Naive thymus-derived CD4-positive, alpha-beta T cell (primary cell): ENCODE data around the gene PSTPIP2. TPM values are rescaled to one million over a fixed set of nuclear protein-coding genes. Genes with fewer than 3 reads are reported as not detected.

Source experiments
- ATAC-seq: fragments of 150-1000 bp; cut with Tn5 transposase; 2 replicates; pipeline ENCODE4 v1.10.0; 2021; ENCODE audit warnings: mild to moderate bottlenecking, moderate library complexity
- CTCF ChIA-PET: fragments of 350-600 bp; sonication (Branson Sonifier 250); formaldehyde crosslinking; loops from one replicate; lab custom pipeline; 2021; ENCODE audit warnings: antibody characterized with exemption; lab: Charles Lee
- POLR2A ChIA-PET: fragments of 350-600 bp; sonication (Branson Sonifier 250); formaldehyde crosslinking; loops from one replicate; lab custom pipeline; 2021; ENCODE audit warnings: antibody characterized with exemption, inconsistent platforms; lab: Charles Lee
- DNase-seq, 9 donors: peaks; one replicate each; pipeline versions ENCODE4 v3.0.0 to v3.0.0-alpha.2; 2020 to 2022; ENCODE audit warnings: mixed read lengths in 1 of 9
- H3K27ac ChIP-seq: one replicate; pipeline ENCODE4 v1.7.0; 2013; ENCODE audit warnings: mild to moderate bottlenecking, low read depth, low read length, moderate library complexity
- H3K27me3 ChIP-seq, 2 donors: one replicate each; pipeline ENCODE4 v1.7.0; 2013; ENCODE audit warnings: low read length in 2 of 2, mild to moderate bottlenecking in 2 of 2, moderate library complexity in 2 of 2; ENCODE audit not compliant: control insufficient read depth in 2 of 2, insufficient read depth in 2 of 2
- H3K36me3 ChIP-seq, 3 experiments: 1 replicate in 2 of 3; 2 replicates in 1 of 3; pipeline ENCODE4 v1.7.0; 2013; ENCODE audit warnings: low read length in 3 of 3, mild to moderate bottlenecking in 3 of 3, moderate library complexity in 1 of 3; ENCODE audit not compliant: insufficient read depth in 3 of 3, control insufficient read depth in 2 of 3
- H3K4me1 ChIP-seq, 2 donors: one replicate each; pipeline ENCODE4 v1.7.0; 2013; ENCODE audit warnings: low read length in 2 of 2, mild to moderate bottlenecking in 2 of 2, moderate library complexity in 1 of 2; ENCODE audit not compliant: control insufficient read depth in 2 of 2, insufficient read depth in 2 of 2
- H3K4me3 ChIP-seq: 2 replicates; pipeline ENCODE4 v1.7.0; 2013; ENCODE audit warnings: mild to moderate bottlenecking, low read length
- H3K9me3 ChIP-seq, 3 experiments: 1 replicate in 2 of 3; 2 replicates in 1 of 3; pipeline ENCODE4 v1.7.0; 2013; ENCODE audit warnings: low read length in 3 of 3; ENCODE audit not compliant: control insufficient read depth in 2 of 3
- H3K27ac Mint-ChIP-seq, 9 donors: one replicate each; pipeline ENCODE4 v1.8.0; 2020 to 2022; ENCODE audit warnings: mixed read lengths in 9 of 9, mild to moderate bottlenecking in 8 of 9, moderate library complexity in 5 of 9, inconsistent platforms in 2 of 9
- H3K27me3 Mint-ChIP-seq, 5 donors: one replicate each; pipeline ENCODE4 v1.8.0; 2021 to 2022; ENCODE audit warnings: mixed read lengths in 5 of 5, mild to moderate bottlenecking in 1 of 5
- H3K36me3 Mint-ChIP-seq, 5 donors: one replicate each; pipeline ENCODE4 v1.8.0; 2020 to 2022; ENCODE audit warnings: mixed read lengths in 5 of 5, mild to moderate bottlenecking in 3 of 5, inconsistent platforms in 1 of 5
- H3K4me1 Mint-ChIP-seq, 7 donors: one replicate each; pipeline ENCODE4 v1.8.0; 2020 to 2022; ENCODE audit warnings: mixed read lengths in 7 of 7, mild to moderate bottlenecking in 3 of 7, inconsistent platforms in 1 of 7
- H3K4me3 Mint-ChIP-seq, 10 donors: one replicate each; pipeline ENCODE4 v1.8.0; 2020 to 2022; ENCODE audit warnings: mild to moderate bottlenecking in 10 of 10, mixed read lengths in 10 of 10, moderate library complexity in 6 of 10, inconsistent platforms in 2 of 10
- H3K9me3 Mint-ChIP-seq, 11 donors: one replicate each; pipeline ENCODE4 v1.8.0; 2020 to 2022; ENCODE audit warnings: mixed read lengths in 11 of 11, mild to moderate bottlenecking in 4 of 11, inconsistent platforms in 1 of 11, moderate library complexity in 1 of 11
- intact Hi-C, 2 donors: fragments of 100-400 bp; cut with micrococcal nuclease; formaldehyde crosslinking; loops; one replicate each; pipeline ENCODE4 v1.15.1; 2023
- polyA plus RNA-seq, 2 donors: library from polyadenylated mRNA; unstranded; fragments of 300-500 nt; fragmentation: Illumina TruSeq; gene quantifications; one replicate each; pipeline ENCODE4 v1.2.3, GENCODE V29; 2021
- total RNA-seq, 6 experiments: library from RNA in 5 of 6; stranded (reverse) in 5 of 6; gene quantifications; 1 replicate in 5 of 6; 2 replicates in 1 of 6; pipeline ENCODE4 v1.2.3 and lab custom pipeline; 2021 to 2026

PSTPIP2 gene
- total and polyA plus RNA-seq, 7 experiments from 2014 or later: 11.1 to 24.6 (median 15.2) TPM

DNA sequence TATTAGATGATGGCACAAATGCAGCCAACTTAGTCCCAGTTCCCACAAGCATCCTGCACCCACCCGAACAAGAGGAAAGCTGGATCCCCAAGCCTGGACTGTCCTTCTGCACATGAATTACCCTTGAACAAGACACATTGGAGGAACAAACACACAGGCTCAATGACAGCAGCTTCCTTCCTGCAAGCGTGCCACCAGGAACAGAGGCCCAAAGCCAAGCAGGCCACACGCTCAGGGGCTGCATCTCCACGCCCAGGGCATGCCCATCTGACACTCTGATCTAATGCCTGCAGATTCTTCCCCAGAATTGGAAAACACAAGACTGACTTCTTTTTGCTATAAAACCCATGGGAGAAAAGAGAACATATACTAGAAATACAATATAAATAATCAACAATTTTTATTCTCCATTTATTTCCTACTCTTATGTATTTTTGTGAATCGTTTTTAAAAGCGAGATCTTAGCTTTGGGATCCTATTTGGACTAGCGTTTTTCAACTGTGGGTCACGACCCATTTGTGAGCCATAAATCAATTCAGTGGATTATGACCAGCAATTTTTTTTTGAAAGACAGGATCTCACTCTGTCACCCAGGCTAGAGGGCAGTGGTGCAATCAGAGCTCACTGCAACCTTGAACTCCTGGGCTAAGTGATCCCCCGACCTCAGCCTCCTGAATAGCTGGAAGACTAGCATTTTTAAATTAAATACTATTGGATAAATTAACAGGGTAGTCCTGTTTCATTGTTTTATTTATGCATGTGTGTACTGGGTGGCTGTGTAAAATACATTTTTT, 34.4 kb downstream of the PSTPIP2 start:
- Histone ChIP-seq H3K9me3 (no peaks in the 10 kb centered on the region), H3K4me3 (no peak overlapping the region), H3K27me3 (no peaks in the 10 kb centered on the region), H3K4me1 (peaks cover 22 to 31% of the 10 kb centered on the region in 2 donors), H3K27ac (no peak overlapping the region), H3K36me3 (no peaks in the 10 kb centered on the region)
- CTCF ChIA-PET: no interaction called here
- no peaks in the 10 kb centered on the region for H3K9me3 Mint-ChIP-seq
- H3K36me3 Mint-ChIP-seq: peaks cover 5 to 30% (median 14%) of the 10 kb centered on the region in 5 donors
- H3K4me3 Mint-ChIP-seq: no peak overlapping the region
- ATAC-seq (no peak), DNase-seq (no peak)
- H3K27ac Mint-ChIP-seq: peak overlapping the region in 1 of 9 donors; percentile 61
- intact Hi-C loops: no loop called here
- no peaks in the 10 kb centered on the region for H3K27me3 Mint-ChIP-seq
- POLR2A ChIA-PET: interaction anchor here (0.6 to 1.0 kb wide), 2 partner anchors 9 to 159 kb away, joined by 3 read pairs; no protein-coding TSS in a partner anchor
- H3K4me1 Mint-ChIP-seq: peaks cover 23 to 40% (median 33%) of the 10 kb centered on the region in 7 donors

DNA sequence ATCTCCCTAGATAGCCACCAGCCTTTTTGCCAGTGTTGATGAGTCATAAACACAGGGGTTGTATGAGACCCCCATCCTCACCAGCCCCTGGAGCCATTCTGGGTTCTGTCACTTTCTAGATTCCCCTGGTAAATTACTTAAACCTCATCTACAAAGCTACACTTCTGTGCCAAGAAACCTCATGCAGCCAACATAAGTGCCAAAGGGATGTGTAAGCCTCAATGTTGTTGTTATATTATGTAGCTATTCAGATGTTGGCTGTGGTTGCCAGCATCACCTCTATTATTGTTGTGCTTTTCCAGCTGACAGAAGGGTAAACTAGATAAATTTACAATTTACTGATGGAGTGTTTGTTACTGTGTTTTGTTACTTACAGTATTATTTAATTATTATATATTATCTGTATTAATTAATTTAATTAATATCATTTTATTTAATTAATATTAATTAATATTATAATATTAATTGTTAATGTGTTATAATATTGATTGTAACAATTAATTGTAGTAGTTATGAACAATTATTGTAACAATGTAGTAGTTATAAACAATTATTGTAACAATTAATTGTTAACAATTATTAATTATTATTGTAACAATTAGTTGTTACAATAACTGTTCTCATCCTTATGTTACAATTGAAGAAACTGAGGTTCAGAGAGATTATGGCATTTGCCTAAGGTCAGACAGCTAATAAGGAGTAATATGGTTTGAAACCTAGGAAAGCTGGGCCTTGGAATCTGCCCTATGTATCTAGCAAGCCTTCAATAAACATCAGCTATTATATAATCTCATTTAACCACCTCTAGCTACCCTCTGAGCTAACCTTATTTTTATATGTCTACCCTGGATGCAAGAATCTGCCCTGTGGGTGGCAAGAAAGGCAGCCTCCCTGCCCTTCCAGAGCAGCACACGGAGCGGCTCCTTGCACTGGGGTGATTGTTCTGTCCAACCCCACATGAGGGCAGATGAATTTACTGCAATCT, 36.1 kb downstream of the PSTPIP2 start:
- no peak overlapping the region for H3K27ac Mint-ChIP-seq
- H3K36me3 ChIP-seq: no peaks in the 10 kb centered on the region
- DNase-seq (no peak), ATAC-seq (no peak)
- no peaks in the 10 kb centered on the region for H3K27me3 ChIP-seq
- peaks cover 5 to 42% (median 22%) of the 10 kb centered on the region in 5 donors for H3K36me3 Mint-ChIP-seq
- H3K9me3 Mint-ChIP-seq: no peaks in the 10 kb centered on the region
- ChIA-PET CTCF (no interaction called here), POLR2A (interaction anchor here (0.7 kb wide), 1 partner anchor 53 kb away, joined by 4 read pairs; no protein-coding TSS in a partner anchor)
- no peaks in the 10 kb centered on the region for H3K9me3 ChIP-seq
- H3K4me1 ChIP-seq: peaks cover 9 to 14% of the 10 kb centered on the region in 2 donors
- intact Hi-C loops: no loop called here
- H3K4me3 Mint-ChIP-seq: no peak overlapping the region
- peaks cover 11 to 25% (median 19%) of the 10 kb centered on the region in 7 donors for H3K4me1 Mint-ChIP-seq
- H3K27ac ChIP-seq: no peak overlapping the region
- H3K4me3 ChIP-seq: no peak overlapping the region
- no peaks in the 10 kb centered on the region for H3K27me3 Mint-ChIP-seq

GRCh38 chr18:46034230-46034629, 37.8 kb downstream of the PSTPIP2 start:
- H3K27me3 ChIP-seq: no peaks in the 10 kb centered on the region
- ChIA-PET CTCF (no interaction called here), POLR2A (interaction anchor here (0.7 to 1.8 kb wide), 2 partner anchors 9 to 12 kb away, joined by 5 to 7 read pairs; no protein-coding TSS in a partner anchor)
- no peak overlapping the region for H3K4me3 Mint-ChIP-seq
- no peaks in the 10 kb centered on the region for H3K9me3 ChIP-seq
- no peak overlapping the region for H3K4me3 ChIP-seq
- no peaks in the 10 kb centered on the region for H3K4me1 ChIP-seq
- no peak overlapping the region for H3K27ac ChIP-seq
- H3K9me3 Mint-ChIP-seq: no peaks in the 10 kb centered on the region
- intact Hi-C loops: no loop called here
- H3K36me3 ChIP-seq: no peaks in the 10 kb centered on the region
- peaks cover 0 to 7% (median 2%) of the 10 kb centered on the region in 7 donors for H3K4me1 Mint-ChIP-seq
- ATAC-seq (no peak), DNase-seq (no peak)
- peaks cover 0 to 1% (median 0%) of the 10 kb centered on the region in 5 donors for H3K27me3 Mint-ChIP-seq
- peaks cover under 1 to 36% (median 21%) of the 10 kb centered on the region in 5 donors for H3K36me3 Mint-ChIP-seq
- no peak overlapping the region for H3K27ac Mint-ChIP-seq

DNA sequence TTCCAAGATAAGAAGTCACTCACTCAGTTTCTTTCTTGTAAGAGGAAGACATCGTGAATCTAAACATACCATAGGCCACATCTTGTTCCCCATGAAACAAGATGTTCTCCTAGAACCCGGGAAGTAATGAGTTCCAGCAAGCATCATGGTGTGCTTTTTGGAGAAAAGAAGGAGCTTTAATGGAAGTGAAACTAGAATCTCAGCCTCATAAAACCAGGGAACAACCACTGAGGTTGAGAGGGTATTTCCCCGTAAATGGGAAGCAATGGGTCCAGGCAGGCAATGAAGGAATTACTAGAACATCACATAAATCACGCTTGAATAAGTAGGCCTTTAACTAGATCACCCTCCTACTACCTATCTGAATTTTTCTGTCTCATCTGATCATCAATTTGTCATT, 40.3 kb downstream of the PSTPIP2 start:
- Mint-ChIP-seq H3K27ac (no peak overlapping the region), H3K9me3 (no peaks in the 10 kb centered on the region), H3K27me3 (peaks cover 0 to 14% (median 0%) of the 10 kb centered on the region in 5 donors), H3K4me1 (peaks cover 5 to 14% (median 13%) of the 10 kb centered on the region in 7 donors), H3K4me3 (no peak overlapping the region), H3K36me3 (peaks cover 6 to 28% (median 12%) of the 10 kb centered on the region in 5 donors)
- ATAC-seq (no peak), DNase-seq (no peak)
- no peak overlapping the region for H3K27ac ChIP-seq
- ChIA-PET POLR2A (no interaction called here), CTCF (no interaction called here)
- intact Hi-C loops: no loop called here
- no peaks in the 10 kb centered on the region for H3K27me3 ChIP-seq
- H3K9me3 ChIP-seq: no peaks in the 10 kb centered on the region
- H3K36me3 ChIP-seq: no peaks in the 10 kb centered on the region
- H3K4me1 ChIP-seq: peaks cover 0 to 5% of the 10 kb centered on the region in 2 donors
- H3K4me3 ChIP-seq: no peak overlapping the region

- ChIA-PET CTCF (no interaction called here), POLR2A (interaction anchor here (0.7 to 2.0 kb wide), 3 partner anchors 9 to 45 kb away, joined by 3 to 6 read pairs (median 5); no protein-coding TSS in a partner anchor)
- Mint-ChIP-seq H3K27ac (peak overlapping the region in 8 of 9 donors; percentile 25 to 86 (median 76)), H3K27me3 (peaks cover 0 to 14% (median 0%) of the 10 kb centered on the region in 5 donors), H3K9me3 (no peaks in the 10 kb centered on the region), H3K4me1 (peaks cover 7 to 14% (median 13%) of the 10 kb centered on the region in 7 donors), H3K4me3 (peak overlapping the region; percentile 80 to 96 (median 92)), H3K36me3 (peaks cover 6 to 22% (median 17%) of the 10 kb centered on the region in 5 donors)
- intact Hi-C loops: loop anchor here (1.0 to 5.0 kb wide), 7 partner anchors 14 to 76 kb away; partner anchors contain the start of genes EPG5 (in 2 of the 2), HAUS1 (in 1 of the 2) and PSTPIP2 (in 1 of the 2)
- no peaks in the 10 kb centered on the region for H3K27me3 ChIP-seq
- DNase-seq (no peak), ATAC-seq (no peak)
- H3K27ac ChIP-seq: peak overlapping the region; percentile 54
- no peaks in the 10 kb centered on the region for H3K9me3 ChIP-seq
- peaks cover 0 to 5% of the 10 kb centered on the region in 2 donors for H3K4me1 ChIP-seq
- no peaks in the 10 kb centered on the region for H3K36me3 ChIP-seq
- peak overlapping the region; percentile 89 for H3K4me3 ChIP-seq
Observed at GRCh38 chr18:46028536-46028891, 43.5 kb downstream of the PSTPIP2 start.

DNA sequence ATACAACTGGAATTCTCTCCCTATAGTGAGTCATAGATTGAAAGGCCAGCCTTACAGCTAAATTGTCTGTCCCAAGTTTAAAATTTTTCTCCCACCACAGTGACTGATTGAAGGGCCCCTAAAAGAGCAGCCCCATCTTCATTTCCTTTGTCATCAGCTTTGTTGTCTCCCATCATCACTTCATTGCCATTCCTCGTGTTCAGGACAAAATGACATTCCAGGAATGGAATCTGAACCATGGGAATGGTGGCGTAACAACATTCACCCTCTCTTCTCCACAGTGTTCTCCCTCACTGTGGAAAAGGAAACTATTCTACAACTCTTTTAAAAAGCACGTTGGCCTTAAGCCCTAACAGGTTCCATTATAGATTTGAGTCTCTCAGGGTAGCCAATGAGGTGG, 52.1 kb downstream of the PSTPIP2 start:
- Histone ChIP-seq H3K27me3 (no peaks in the 10 kb centered on the region), H3K36me3 (no peaks in the 10 kb centered on the region), H3K4me3 (no peak overlapping the region), H3K27ac (no peak overlapping the region), H3K9me3 (no peaks in the 10 kb centered on the region), H3K4me1 (no peaks in the 10 kb centered on the region)
- DNase-seq: no peak
- Mint-ChIP-seq H3K9me3 (no peaks in the 10 kb centered on the region), H3K36me3 (peaks cover 0 to 31% (median 11%) of the 10 kb centered on the region in 5 donors), H3K4me1 (peaks cover 0 to 2% (median 0%) of the 10 kb centered on the region in 7 donors), H3K27ac (no peak overlapping the region), H3K4me3 (no peak overlapping the region), H3K27me3 (peaks cover 0 to 3% (median 0%) of the 10 kb centered on the region in 5 donors)
- ChIA-PET CTCF (no interaction called here), POLR2A (interaction anchor here (0.6 to 1.1 kb wide), 2 partner anchors 84 to 349 kb away, joined by 3 read pairs; partner anchors contain the start of gene HAUS1)
- no peak for ATAC-seq
- intact Hi-C loops: no loop called here
